Testis (tissue), 3 donors: ENCODE data around the gene SLC35B1. TPM values are rescaled to one million over a fixed set of nuclear protein-coding genes. Genes with fewer than 3 reads are reported as not detected.

Source experiments
- DNase-seq: peaks from one replicate; pipeline ENCODE4 v3.0.0-alpha.2; 2019
- H3K27ac ChIP-seq, 2 donors: fragments of 200-600 bp; sonication (generic); one replicate each; pipeline ENCODE4 v1.5.1; 2019
- H3K27me3 ChIP-seq: fragments of 200-600 bp; sonication (generic); one replicate; pipeline ENCODE4 v1.5.1; 2019
- H3K36me3 ChIP-seq: fragments of 200-600 bp; sonication (generic); one replicate; pipeline ENCODE4 v1.5.1; 2017; ENCODE audit warnings: low read depth; ENCODE audit errors: missing control alignments
- H3K4me1 ChIP-seq: fragments of 200-600 bp; sonication (generic); one replicate; pipeline ENCODE4 v1.5.1; 2019
- H3K4me3 ChIP-seq, 2 donors: fragments of 200-600 bp; sonication (generic); one replicate each; pipeline ENCODE4 v1.5.1; 2017 to 2019
- H3K9me3 ChIP-seq: fragments of 200-600 bp; sonication (generic); one replicate; pipeline ENCODE4 v1.5.1; 2017
- POLR2A ChIP-seq: fragments of 450-650 bp; IDR thresholded peaks from one replicate; pipeline ENCODE4 v1.6.1; 2017; ENCODE audit warnings: antibody characterized with exemption, mild to moderate bottlenecking, moderate library complexity
- WGBS, 2 donors: methylation state at CpG; one replicate each; pipeline ENCODE4 v1.1.5; 2018; 5-methylcytosine and 5-hydroxymethylcytosine counted together
- intact Hi-C: fragments of 100-400 bp; cut with DNase I; formaldehyde crosslinking; loops from one replicate; pipeline ENCODE4 v1.15.1; 2023; ENCODE audit warnings: low total_unique reads
- polyA plus RNA-seq: library from polyadenylated mRNA; stranded (reverse); fragments of 350-450 nt; fragmentation: Illumina TruSeq; extraction: RNeasy Lipid Tissue Mini Kit (QIAGEN cat#74804); gene quantifications from one replicate; pipeline ENCODE4 v1.2.3, GENCODE V29; 2014; ENCODE audit warnings: low read depth, low replicate concordance; ENCODE audit not compliant: insufficient read depth
- total RNA-seq, 2 donors: library from RNA; depleted of rRNA; stranded (reverse); fragments of >200 nt; gene quantifications; one replicate each; pipeline ENCODE4 v1.2.3, GENCODE V29; 2016
- TF ChIP-seq, protein P1 (sequence below), 3 experiments: fragments of 450-650 bp in 2 of 3; fragments of 200-600 bp in 1 of 3; sonication (generic) in 1 of 3; IDR thresholded peaks; one replicate each; pipeline ENCODE4 v1.5.1; 2016 to 2019; ENCODE audit warnings: antibody characterized with exemption in 3 of 3, mild to moderate bottlenecking in 2 of 3, moderate library complexity in 1 of 3

Gene SLC35B1
- total and polyA plus RNA-seq, 3 donors from 2014 or later = 39.9 to 66.3 (median 45.4) TPM

DNA sequence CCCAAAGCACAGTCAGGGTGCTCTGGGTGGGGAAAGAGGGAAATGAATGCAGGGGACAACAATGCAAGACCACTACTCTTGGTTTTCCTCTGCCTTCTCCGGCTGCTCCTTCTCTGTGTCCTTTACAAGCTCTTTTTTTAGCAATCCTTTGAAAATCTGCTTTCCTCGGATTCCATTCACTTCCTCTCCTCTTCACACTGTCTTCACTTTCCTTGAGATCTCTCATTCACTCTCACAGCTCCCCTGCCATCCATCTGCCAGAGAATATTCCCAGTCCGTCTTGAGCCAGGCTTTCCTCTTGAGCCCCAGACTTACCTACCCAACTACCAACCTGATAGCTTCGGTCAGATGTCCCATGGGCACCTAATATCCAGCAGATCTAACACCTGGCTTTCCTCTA lies 18.9 kb downstream of the SLC35B1 start:
- H3K4me1 ChIP-seq = peaks cover 5% of the 10 kb centered on the region
- 80 to 82% methylated on average over 4 of the region's 4 CpGs for WGBS, 2 donors
- intact Hi-C loops = no loop called here

DNA sequence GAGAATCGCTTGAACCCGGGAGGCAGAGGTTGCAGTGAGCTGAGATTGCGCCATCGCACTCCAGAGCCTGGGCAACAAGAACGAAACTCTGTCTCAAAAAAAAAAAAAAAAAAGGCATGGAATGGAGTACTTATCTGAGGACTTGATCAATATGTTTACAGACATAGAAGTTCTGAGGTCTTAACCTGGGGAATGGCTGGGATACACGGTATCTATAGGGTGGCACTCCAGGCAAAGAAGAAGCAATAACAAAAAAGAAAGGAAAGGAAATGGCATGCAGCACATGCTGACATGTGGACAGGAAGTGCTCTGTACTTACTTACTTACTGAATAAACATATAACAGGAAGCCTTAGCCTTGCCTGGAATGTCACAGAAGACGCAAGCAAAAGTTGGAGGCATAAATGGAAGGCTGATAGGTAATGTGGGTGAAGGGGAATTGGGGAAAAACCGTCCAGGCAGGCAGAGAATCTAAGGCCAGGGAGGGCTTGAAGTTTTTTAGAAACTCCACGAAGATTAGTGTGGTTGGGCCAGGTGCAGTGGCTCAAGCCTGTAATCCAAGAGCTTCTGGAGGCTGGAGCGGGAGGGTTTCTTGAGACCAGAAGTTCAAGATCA lies 19.8 kb downstream of the SLC35B1 start:
- DNase-seq = no peak
- peaks cover 5% of the 10 kb centered on the region for H3K4me1 ChIP-seq
- intact Hi-C loops = no loop called here
- H3K4me3 ChIP-seq = no peak overlapping the region
- 77 to 78% methylated on average over 9 to 10 of the region's 10 CpGs for WGBS, 2 donors
- no peaks in the 10 kb centered on the region for H3K9me3 ChIP-seq
- TF ChIP-seq, protein P1, sequence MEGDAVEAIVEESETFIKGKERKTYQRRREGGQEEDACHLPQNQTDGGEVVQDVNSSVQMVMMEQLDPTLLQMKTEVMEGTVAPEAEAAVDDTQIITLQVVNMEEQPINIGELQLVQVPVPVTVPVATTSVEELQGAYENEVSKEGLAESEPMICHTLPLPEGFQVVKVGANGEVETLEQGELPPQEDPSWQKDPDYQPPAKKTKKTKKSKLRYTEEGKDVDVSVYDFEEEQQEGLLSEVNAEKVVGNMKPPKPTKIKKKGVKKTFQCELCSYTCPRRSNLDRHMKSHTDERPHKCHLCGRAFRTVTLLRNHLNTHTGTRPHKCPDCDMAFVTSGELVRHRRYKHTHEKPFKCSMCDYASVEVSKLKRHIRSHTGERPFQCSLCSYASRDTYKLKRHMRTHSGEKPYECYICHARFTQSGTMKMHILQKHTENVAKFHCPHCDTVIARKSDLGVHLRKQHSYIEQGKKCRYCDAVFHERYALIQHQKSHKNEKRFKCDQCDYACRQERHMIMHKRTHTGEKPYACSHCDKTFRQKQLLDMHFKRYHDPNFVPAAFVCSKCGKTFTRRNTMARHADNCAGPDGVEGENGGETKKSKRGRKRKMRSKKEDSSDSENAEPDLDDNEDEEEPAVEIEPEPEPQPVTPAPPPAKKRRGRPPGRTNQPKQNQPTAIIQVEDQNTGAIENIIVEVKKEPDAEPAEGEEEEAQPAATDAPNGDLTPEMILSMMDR (IDR thresholded peaks at IDR 0.05) = no peak
- no peak for TF ChIP-seq POLR2A
- no peaks in the 10 kb centered on the region for H3K36me3 ChIP-seq
- H3K27ac ChIP-seq = peak overlapping the region in 1 of 2 donors; percentile 66
- no peaks in the 10 kb centered on the region for H3K27me3 ChIP-seq

More for the DNA sequence above, 18.9 kb downstream of the SLC35B1 start:
- no peaks in the 10 kb centered on the region for H3K9me3 ChIP-seq
- no peak for DNase-seq
- H3K27ac ChIP-seq = no peak overlapping the region
- H3K4me3 ChIP-seq = no peak overlapping the region
- TF ChIP-seq POLR2A = no peak
- TF ChIP-seq, protein P1 (IDR thresholded peaks at IDR 0.05) = no peak
- no peaks in the 10 kb centered on the region for H3K27me3 ChIP-seq
- H3K36me3 ChIP-seq = no peaks in the 10 kb centered on the region

DNA sequence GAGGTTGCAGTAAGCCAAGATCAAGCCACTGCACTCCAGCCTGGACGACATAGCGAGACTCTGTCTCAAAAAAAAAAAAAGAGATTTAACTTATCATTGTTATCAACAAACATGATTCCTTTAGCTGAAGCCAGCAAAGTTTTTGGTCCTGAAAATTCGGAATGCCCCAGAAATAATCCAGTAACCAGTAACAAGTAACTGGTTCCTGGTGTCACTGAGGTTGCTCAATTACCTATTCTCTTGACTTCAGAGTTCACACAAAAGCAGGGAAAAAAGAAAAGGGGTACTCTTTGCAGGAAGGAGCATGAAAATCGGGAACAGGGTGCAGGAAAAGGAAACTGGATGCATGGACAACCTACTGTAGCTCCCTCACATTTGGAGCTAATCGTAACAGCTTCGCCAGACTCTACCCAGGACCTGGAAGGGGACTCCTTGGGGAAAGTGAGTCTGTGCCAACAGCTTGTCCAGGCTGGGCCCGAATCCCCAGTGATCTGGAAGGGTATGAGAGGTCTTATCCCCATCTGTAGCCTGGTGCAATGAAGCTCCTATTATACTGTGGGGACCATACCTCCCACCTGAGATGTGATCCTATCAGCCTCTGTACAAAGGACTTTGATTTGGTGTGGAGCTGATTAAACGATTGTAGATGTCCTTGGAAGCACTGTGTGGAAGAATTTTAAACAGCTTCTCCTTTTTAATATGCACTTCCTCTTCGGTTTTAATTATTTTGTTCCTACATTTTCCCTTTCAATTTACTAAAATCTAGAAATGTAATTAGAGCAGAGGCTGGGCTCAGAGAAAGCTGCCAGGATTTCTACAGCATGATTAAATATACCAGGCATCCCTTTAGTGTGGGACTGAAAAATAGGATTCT lies 26.4 kb downstream of the SLC35B1 start:
- TF ChIP-seq, protein P1 (IDR thresholded peaks at IDR 0.05) = no peak
- TF ChIP-seq POLR2A = no peak
- Histone ChIP-seq H3K4me3 (no peak overlapping the region), H3K4me1 (peaks cover 11% of the 10 kb centered on the region), H3K27me3 (no peaks in the 10 kb centered on the region), H3K36me3 (no peaks in the 10 kb centered on the region), H3K9me3 (no peaks in the 10 kb centered on the region), H3K27ac (peak overlapping the region in 1 of 2 donors; percentile 31)
- DNase-seq = no peak
- intact Hi-C loops = no loop called here
- WGBS, 2 donors = 58 to 59% methylated on average over 9 of the region's 9 CpGs

DNA sequence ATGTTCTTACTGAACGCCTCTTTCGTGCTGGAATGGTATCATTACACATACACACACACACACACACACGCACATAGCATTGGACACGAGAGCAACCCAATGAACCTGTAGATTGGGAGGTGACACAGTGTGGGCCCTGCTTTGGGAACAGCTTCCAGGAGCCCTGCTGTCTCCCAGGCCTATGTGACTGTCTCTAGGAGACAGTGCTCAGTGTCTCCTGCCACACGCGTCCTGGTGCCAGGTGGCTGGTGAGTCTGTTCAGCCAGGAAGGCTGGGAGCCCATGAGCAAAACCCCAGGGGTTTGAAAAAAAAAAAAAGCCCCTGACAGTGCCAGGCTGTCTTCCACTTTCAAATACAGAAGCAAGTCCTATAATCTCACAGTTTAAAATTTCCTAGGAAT lies 27.4 kb downstream of the SLC35B1 start:
- intact Hi-C loops = no loop called here
- no peak for DNase-seq
- TF ChIP-seq, protein P1 (IDR thresholded peaks at IDR 0.05) = no peak
- no peak for TF ChIP-seq POLR2A
- peaks cover 18% of the 10 kb centered on the region for H3K4me1 ChIP-seq
- no peaks in the 10 kb centered on the region for H3K27me3 ChIP-seq
- no peaks in the 10 kb centered on the region for H3K9me3 ChIP-seq
- 81 to 82% methylated on average over 6 of the region's 6 CpGs for WGBS, 2 donors
- no peak overlapping the region for H3K4me3 ChIP-seq
- H3K36me3 ChIP-seq = no peaks in the 10 kb centered on the region
- H3K27ac ChIP-seq = no peak overlapping the region
